OCI-LY3 (cell line): ENCODE data around the gene ZDHHC24.

ENCODE experiments used
- H2AFZ ChIP-seq: fragments of 200-600, 300-600 bp; shearing (Covaris generic); 2 replicates; pipeline ENCODE4 v1.6.0; 2014; ENCODE audit warnings: antibody characterized with exemption, low read depth, low read length
- H3K27ac ChIP-seq: fragments of 200-600, 300-600 bp; sonication (generic); 2 replicates; pipeline ENCODE4 v1.5.1; 2014; ENCODE audit warnings: mild to moderate bottlenecking, low read length, moderate library complexity, mixed read lengths
- H3K27me3 ChIP-seq: fragments of 200-600, 300-600 bp; sonication (generic); 2 replicates; pipeline ENCODE4 v1.6.1; 2014; ENCODE audit warnings: low read depth, low read length, mixed read lengths
- H3K36me3 ChIP-seq: fragments of 200-600, 300-600 bp; sonication (generic); replicated peaks from 2 replicates; pipeline ENCODE3; 2014; ENCODE audit warnings: low read depth, low read length, mixed read lengths
- H3K4me1 ChIP-seq: fragments of 300-600, 200-600 bp; sonication (generic); 2 replicates; pipeline ENCODE4 v1.6.1; 2014; ENCODE audit warnings: low read length, mixed read lengths
- H3K4me2 ChIP-seq: fragments of 200-600, 300-600 bp; sonication (generic); 2 replicates; pipeline ENCODE4 v1.6.1; 2014; ENCODE audit warnings: low read length, mixed read lengths
- H3K4me3 ChIP-seq: fragments of 300-600, 200-600 bp; sonication (generic); 2 replicates; pipeline ENCODE4 v1.5.1; 2014; ENCODE audit warnings: antibody characterized with exemption, mild to moderate bottlenecking, low read length, moderate library complexity
- H3K79me2 ChIP-seq: fragments of 300-600, 200-600 bp; shearing (Covaris generic); 2 replicates; pipeline ENCODE4 v1.6.1; 2014; ENCODE audit warnings: mild to moderate bottlenecking, low read length, mixed read lengths
- H3K9ac ChIP-seq: fragments of 300-600, 200-600 bp; shearing (Covaris generic); 2 replicates; pipeline ENCODE4 v1.6.0; 2014; ENCODE audit warnings: mild to moderate bottlenecking, low read length, moderate library complexity
- H3K9me3 ChIP-seq: fragments of 200-600, 300-600 bp; shearing (Covaris generic); 2 replicates; pipeline ENCODE4 v1.6.1; 2014; ENCODE audit warnings: low read length, mixed read lengths; ENCODE audit not compliant: insufficient read depth
- H4K20me1 ChIP-seq: fragments of 200-600, 300-600 bp; sonication (generic); 2 replicates; pipeline ENCODE4 v1.6.1; 2016; ENCODE audit warnings: low read length, mixed read lengths; ENCODE audit not compliant: insufficient read depth
- CTCF ChIP-seq: fragments of 200-600, 300-600 bp; sonication (generic); IDR thresholded peaks from 2 replicates; pipeline ENCODE4 v1.5.1; 2014; ENCODE audit warnings: antibody characterized with exemption, low read length, low read depth
- EZH2phosphoT487 ChIP-seq: fragments of 200-600 bp; shearing (Covaris generic); IDR thresholded peaks from 2 replicates; pipeline ENCODE4 v1.6.1; 2018; ENCODE audit warnings: antibody characterized with exemption, mixed run types, low read depth

Gene ZDHHC24

GRCh38 chr11:66491315-66491935 lies 54.4 kb downstream of the ZDHHC24 start:
- TF ChIP-seq CTCF (peak; percentile 14; the same call in 1 of the 2 replicates), EZH2phosphoT487 (no peak)
- Histone ChIP-seq H3K4me2 (no peak overlapping the region), H3K9ac (no peak overlapping the region), H3K4me3 (no peak overlapping the region), H4K20me1 (no peaks in the 10 kb centered on the region; the same call in 1 of the 2 replicates), H2AFZ (no peak overlapping the region), H3K9me3 (no peaks in the 10 kb centered on the region), H3K27ac (no peak overlapping the region), H3K4me1 (no peaks in the 10 kb centered on the region), H3K79me2 (no peaks in the 10 kb centered on the region), H3K27me3 (no peaks in the 10 kb centered on the region), H3K36me3 (peaks cover 33% of the 10 kb centered on the region)

- no peak overlapping the region for H3K4me2 ChIP-seq
- H3K9me3 ChIP-seq = no peaks in the 10 kb centered on the region
- H3K27ac ChIP-seq = no peak overlapping the region
- no peaks in the 10 kb centered on the region; the same call in 1 of the 2 replicates for H4K20me1 ChIP-seq
- H3K9ac ChIP-seq = no peak overlapping the region
- TF ChIP-seq EZH2phosphoT487 (no peak), CTCF (no peak)
- H3K27me3 ChIP-seq = no peaks in the 10 kb centered on the region
- no peak overlapping the region for H3K4me3 ChIP-seq
- H3K36me3 ChIP-seq = peaks cover 29% of the 10 kb centered on the region
- no peaks in the 10 kb centered on the region for H3K79me2 ChIP-seq
- no peaks in the 10 kb centered on the region for H3K4me1 ChIP-seq
- no peak overlapping the region for H2AFZ ChIP-seq
Measured at GRCh38 chr11:66489636-66490035, 56.2 kb downstream of the ZDHHC24 start.

GRCh38 chr11:66488957-66489356 lies 56.9 kb downstream of the ZDHHC24 start:
- no peak overlapping the region for H3K4me2 ChIP-seq
- no peak overlapping the region for H3K9ac ChIP-seq
- H3K9me3 ChIP-seq = no peaks in the 10 kb centered on the region
- H3K4me3 ChIP-seq = no peak overlapping the region
- H3K36me3 ChIP-seq = peaks cover 23% of the 10 kb centered on the region
- H4K20me1 ChIP-seq = no peaks in the 10 kb centered on the region; the same call in 1 of the 2 replicates
- no peaks in the 10 kb centered on the region for H3K27me3 ChIP-seq
- H3K4me1 ChIP-seq = no peaks in the 10 kb centered on the region
- no peaks in the 10 kb centered on the region for H3K79me2 ChIP-seq
- H2AFZ ChIP-seq = no peak overlapping the region
- H3K27ac ChIP-seq = no peak overlapping the region
- TF ChIP-seq CTCF = no peak
- no peak for TF ChIP-seq EZH2phosphoT487

- Histone ChIP-seq H3K27me3 (no peaks in the 10 kb centered on the region), H2AFZ (no peak overlapping the region), H3K9me3 (no peaks in the 10 kb centered on the region), H3K4me3 (no peak overlapping the region), H3K27ac (no peak overlapping the region), H3K9ac (no peak overlapping the region), H3K4me1 (peaks cover 5% of the 10 kb centered on the region), H4K20me1 (no peaks in the 10 kb centered on the region; the same call in 1 of the 2 replicates), H3K36me3 (peaks cover 17% of the 10 kb centered on the region), H3K4me2 (no peak overlapping the region), H3K79me2 (peaks cover 11% of the 10 kb centered on the region)
- TF ChIP-seq EZH2phosphoT487 = no peak
- TF ChIP-seq CTCF = no peak
Measured at GRCh38 chr11:66484806-66485380, 61.0 kb downstream of the ZDHHC24 start.
